ENCODE measurements around the gene MOBP. TPM values are rescaled to one million over a fixed set of nuclear protein-coding genes. Genes with fewer than 3 reads are reported as not detected.
A peak's percentile ranks its signal among the peaks of the same experiment; 100 is the strongest.

The MOBP gene
- total RNA-seq, 2 donors from 2014 or later: not detected

DNA sequence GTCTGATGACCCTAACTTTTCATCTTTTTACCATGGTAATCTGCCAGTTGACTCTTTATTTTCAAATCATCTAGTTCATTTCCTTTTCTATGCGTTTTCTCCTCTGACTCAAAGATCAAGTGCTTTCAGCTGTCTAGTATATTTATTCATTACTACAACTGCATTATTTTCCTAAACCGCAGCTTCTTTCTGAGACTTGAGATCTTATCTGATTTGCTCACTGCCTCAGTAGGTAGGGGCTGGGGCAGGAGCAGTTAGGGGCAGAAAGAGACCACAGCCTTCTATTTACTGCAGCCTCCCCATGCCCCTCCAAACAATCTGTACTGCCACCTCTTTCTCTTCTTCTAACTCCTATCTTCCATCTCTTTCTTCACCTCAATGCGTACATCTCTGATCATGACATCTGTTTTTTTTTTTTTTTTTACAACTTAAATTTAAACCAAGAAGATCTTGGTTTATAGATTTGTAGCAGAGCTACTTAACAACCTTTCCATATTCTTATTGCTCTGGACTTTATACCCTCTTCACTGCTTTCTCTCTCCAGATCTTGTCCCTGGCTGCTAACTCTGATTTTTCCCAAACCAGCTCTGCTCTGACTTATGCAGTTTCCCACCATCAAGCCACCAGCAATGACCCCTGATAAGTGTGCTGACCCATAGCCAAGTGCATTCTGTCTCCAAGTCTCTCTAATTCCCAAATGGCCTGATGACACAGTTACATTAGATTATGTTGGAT lies 52.2 kb downstream of the MOBP start:
- H3K9me3 Mint-ChIP-seq: peaks cover 3% of the 10 kb centered on the region
- H3K36me3 Mint-ChIP-seq: peaks cover 5% of the 10 kb centered on the region
- ATAC-seq (no peak), DNase-seq (ENCODE audit: low spot score) (no peak)
- peaks cover 5 to 7% of the 10 kb centered on the region in 2 donors for H3K4me1 Mint-ChIP-seq (ENCODE audit: low read depth in 2 of 2)
- peaks cover 11 to 33% of the 10 kb centered on the region in 2 donors for H3K27me3 Mint-ChIP-seq
- H3K27ac Mint-ChIP-seq: no peak overlapping the region
- H3K4me3 Mint-ChIP-seq: no peak overlapping the region

GRCh38 chr3:39521456-39521855 lies 54.0 kb downstream of the MOBP start:
- no peaks in the 10 kb centered on the region for H3K4me1 Mint-ChIP-seq (ENCODE audit: low read depth in 2 of 2)
- ATAC-seq (no peak), DNase-seq (ENCODE audit: low spot score) (no peak)
- H3K27ac Mint-ChIP-seq: no peak overlapping the region
- no peak overlapping the region for H3K4me3 Mint-ChIP-seq
- peaks cover 5% of the 10 kb centered on the region for H3K36me3 Mint-ChIP-seq
- H3K9me3 Mint-ChIP-seq: peaks cover 7% of the 10 kb centered on the region
- peaks cover 11 to 34% of the 10 kb centered on the region in 2 donors for H3K27me3 Mint-ChIP-seq

- ATAC-seq (no peak), DNase-seq (ENCODE audit: low spot score) (no peak)
- Mint-ChIP-seq H3K27ac (no peak overlapping the region), H3K9me3 (peaks cover 7% of the 10 kb centered on the region), H3K27me3 (peaks cover 13 to 38% of the 10 kb centered on the region in 2 donors), H3K4me3 (no peak overlapping the region), H3K36me3 (peaks cover 5% of the 10 kb centered on the region), H3K4me1 (ENCODE audit: low read depth in 2 of 2) (no peaks in the 10 kb centered on the region)
Observed at GRCh38 chr3:39524107-39524506, 56.6 kb downstream of the MOBP start.

- peaks cover 5% of the 10 kb centered on the region for H3K36me3 Mint-ChIP-seq
- H3K4me3 Mint-ChIP-seq: no peak overlapping the region
- H3K27me3 Mint-ChIP-seq: peaks cover 9 to 49% of the 10 kb centered on the region in 2 donors
- no peaks in the 10 kb centered on the region for H3K4me1 Mint-ChIP-seq (ENCODE audit: low read depth in 2 of 2)
- H3K27ac Mint-ChIP-seq: no peak overlapping the region
- DNase-seq (ENCODE audit: low spot score) (no peak), ATAC-seq (no peak)
- H3K9me3 Mint-ChIP-seq: peaks cover 7% of the 10 kb centered on the region
Observed at GRCh38 chr3:39528844-39529243, 61.4 kb downstream of the MOBP start.

GRCh38 chr3:39529577-39529976 lies 62.1 kb downstream of the MOBP start:
- Mint-ChIP-seq H3K27me3 (peaks cover 9 to 52% of the 10 kb centered on the region in 2 donors), H3K27ac (no peak overlapping the region), H3K9me3 (peaks cover 5% of the 10 kb centered on the region), H3K4me1 (ENCODE audit: low read depth in 2 of 2) (no peaks in the 10 kb centered on the region), H3K4me3 (no peak overlapping the region), H3K36me3 (peaks cover under 1% of the 10 kb centered on the region)
- DNase-seq (ENCODE audit: low spot score) (no peak), ATAC-seq (peak in 1 of 2 donors; percentile 24)

DNA sequence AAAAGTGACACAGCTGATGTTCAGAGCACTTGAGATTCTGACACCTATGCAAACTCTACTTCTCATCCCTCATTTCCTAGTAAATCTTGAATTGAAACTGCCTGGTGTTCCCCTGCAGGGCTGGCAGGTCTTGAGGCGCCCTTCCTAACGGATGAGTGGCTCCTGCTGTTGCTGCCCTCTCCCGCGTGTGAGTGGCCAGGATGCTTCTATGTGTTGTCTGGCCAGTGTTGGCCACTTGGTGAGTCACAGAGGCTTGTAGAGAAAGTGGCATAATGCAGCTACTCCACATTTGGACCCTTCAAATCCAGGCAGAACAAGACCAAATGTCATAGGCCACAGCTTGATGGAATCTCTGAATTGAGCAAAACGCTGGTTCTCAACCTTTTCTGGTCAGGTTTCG lies 63.6 kb downstream of the MOBP start:
- Mint-ChIP-seq H3K36me3 (no peaks in the 10 kb centered on the region), H3K4me3 (no peak overlapping the region), H3K9me3 (no peaks in the 10 kb centered on the region), H3K4me1 (ENCODE audit: low read depth in 2 of 2) (no peaks in the 10 kb centered on the region), H3K27me3 (peaks cover 15 to 52% of the 10 kb centered on the region in 2 donors), H3K27ac (no peak overlapping the region)
- DNase-seq (ENCODE audit: low spot score): no peak
- no peak for ATAC-seq

GRCh38 chr3:39531665-39532064 lies 64.2 kb downstream of the MOBP start:
- no peaks in the 10 kb centered on the region for H3K4me1 Mint-ChIP-seq (ENCODE audit: low read depth in 2 of 2)
- no peak overlapping the region for H3K4me3 Mint-ChIP-seq
- no peaks in the 10 kb centered on the region for H3K9me3 Mint-ChIP-seq
- H3K27me3 Mint-ChIP-seq: peaks cover 15 to 52% of the 10 kb centered on the region in 2 donors
- no peak for DNase-seq (ENCODE audit: low spot score)
- no peak for ATAC-seq
- H3K36me3 Mint-ChIP-seq: no peaks in the 10 kb centered on the region
- no peak overlapping the region for H3K27ac Mint-ChIP-seq

DNA sequence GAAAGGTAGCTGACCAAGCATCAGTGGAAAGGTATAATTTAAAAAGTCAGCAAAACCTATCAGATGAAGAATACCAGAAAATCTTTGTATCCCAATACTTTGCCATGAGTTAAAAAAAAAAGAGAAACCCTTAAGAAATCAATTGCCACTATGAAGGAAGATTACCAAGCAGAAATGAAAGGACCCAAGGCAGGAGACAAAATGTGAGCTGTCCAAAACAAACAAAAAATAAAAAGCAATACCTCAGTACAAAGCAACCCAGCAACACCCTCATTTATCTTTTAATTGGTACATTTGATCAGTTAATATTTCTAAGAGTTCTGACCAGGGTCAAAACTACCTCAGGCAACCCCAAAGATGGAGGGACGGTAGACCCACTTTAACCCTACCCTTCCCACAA lies 65.3 kb downstream of the MOBP start:
- no peak for DNase-seq (ENCODE audit: low spot score)
- ATAC-seq: no peak
- Mint-ChIP-seq H3K4me1 (ENCODE audit: low read depth in 2 of 2) (no peaks in the 10 kb centered on the region), H3K9me3 (no peaks in the 10 kb centered on the region), H3K27me3 (peaks cover 13 to 49% of the 10 kb centered on the region in 2 donors), H3K4me3 (no peak overlapping the region), H3K36me3 (no peaks in the 10 kb centered on the region), H3K27ac (no peak overlapping the region)

DNA sequence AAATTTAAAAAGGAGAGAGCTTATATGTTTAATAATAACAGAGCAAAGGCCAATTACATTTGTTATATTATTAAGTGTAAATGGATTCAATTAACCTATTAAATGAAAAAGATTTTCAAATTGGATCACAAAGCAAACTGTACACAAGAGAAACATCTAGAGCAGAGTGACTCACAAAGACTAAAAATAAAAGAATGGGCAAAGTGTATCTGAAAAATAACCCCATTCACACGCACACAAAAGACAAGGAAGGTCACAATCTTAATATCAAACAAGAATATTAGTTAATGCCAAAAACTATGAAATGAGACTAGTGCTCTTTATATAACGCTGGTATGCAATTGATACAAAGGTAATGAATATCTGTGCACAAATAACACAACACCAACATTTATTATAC lies 65.7 kb downstream of the MOBP start:
- Mint-ChIP-seq H3K9me3 (no peaks in the 10 kb centered on the region), H3K36me3 (no peaks in the 10 kb centered on the region), H3K4me1 (ENCODE audit: low read depth in 2 of 2) (no peaks in the 10 kb centered on the region), H3K27ac (no peak overlapping the region), H3K27me3 (peaks cover 13 to 45% of the 10 kb centered on the region in 2 donors), H3K4me3 (no peak overlapping the region)
- ATAC-seq: no peak
- DNase-seq (ENCODE audit: low spot score): no peak

DNA sequence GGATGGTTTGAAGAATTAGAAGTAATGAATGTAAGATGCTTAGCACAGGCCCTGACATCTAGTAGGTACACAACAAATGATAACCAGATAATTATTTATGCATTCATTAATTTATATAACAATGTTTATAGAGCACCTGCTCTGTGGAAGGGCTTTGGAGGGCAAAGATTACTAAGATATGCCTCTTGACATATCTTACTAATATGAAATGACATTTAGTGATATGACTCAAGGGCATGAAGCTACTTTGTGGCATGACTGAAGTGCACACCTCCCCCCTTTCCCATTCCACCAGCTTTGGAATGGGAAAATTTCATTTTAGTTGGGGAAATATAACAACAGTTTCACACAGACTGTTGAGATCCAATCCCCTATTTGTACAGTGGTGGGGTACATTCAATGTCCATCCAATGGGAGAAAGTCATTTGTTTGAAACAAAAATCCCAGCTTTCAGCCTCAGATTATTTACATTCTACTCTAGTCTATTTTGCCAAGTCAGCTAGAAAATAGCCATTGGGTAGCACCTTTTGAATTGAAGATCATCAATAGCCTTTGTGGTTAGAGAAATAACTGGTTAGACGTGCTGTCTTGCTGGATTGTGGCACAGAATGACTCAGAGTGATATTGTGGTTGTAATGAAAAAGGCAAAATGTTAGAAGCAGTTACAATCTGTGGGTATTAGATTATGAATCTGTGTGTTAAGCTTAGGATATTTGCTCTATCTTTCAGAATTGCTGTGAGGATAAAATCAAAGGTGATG lies 72.9 kb downstream of the MOBP start:
- H3K27me3 Mint-ChIP-seq: peaks cover 5 to 7% of the 10 kb centered on the region in 2 donors
- H3K4me1 Mint-ChIP-seq (ENCODE audit: low read depth in 2 of 2): peaks cover 0 to 13% of the 10 kb centered on the region in 2 donors
- no peaks in the 10 kb centered on the region for H3K36me3 Mint-ChIP-seq
- peak in 1 of 2 donors; percentile 72 for ATAC-seq
- no peak overlapping the region for H3K4me3 Mint-ChIP-seq
- H3K27ac Mint-ChIP-seq: no peak overlapping the region
- no peaks in the 10 kb centered on the region for H3K9me3 Mint-ChIP-seq
- no peak for DNase-seq (ENCODE audit: low spot score)

GRCh38 chr3:39541442-39541841 lies 74.0 kb downstream of the MOBP start:
- Mint-ChIP-seq H3K9me3 (no peaks in the 10 kb centered on the region), H3K27ac (no peak overlapping the region), H3K27me3 (no peaks in the 10 kb centered on the region), H3K4me1 (ENCODE audit: low read depth in 2 of 2) (peaks cover 0 to 13% of the 10 kb centered on the region in 2 donors), H3K36me3 (no peaks in the 10 kb centered on the region), H3K4me3 (peak overlapping the region; percentile 14)
- no peak for DNase-seq (ENCODE audit: low spot score)
- ATAC-seq: no peak

DNA sequence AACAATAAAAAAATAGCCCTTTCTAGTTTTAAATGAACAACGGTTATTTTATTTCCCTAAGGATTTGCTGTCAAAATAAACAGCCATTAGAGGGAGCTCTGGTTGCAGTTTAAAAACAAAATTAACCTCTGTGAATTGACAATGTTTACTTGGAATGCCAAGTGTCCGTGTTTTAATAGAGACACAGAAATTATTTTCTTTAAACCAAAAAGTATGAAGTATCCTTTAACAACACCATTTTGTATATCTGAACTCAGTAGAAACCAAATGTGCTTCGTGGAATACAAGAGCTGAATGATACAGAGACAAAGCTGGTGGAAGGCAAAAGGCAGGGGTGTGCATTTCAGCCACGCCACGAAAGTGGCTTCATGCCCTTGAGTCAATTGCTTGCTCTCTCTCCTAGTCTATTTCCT lies 74.4 kb downstream of the MOBP start:
- no peaks in the 10 kb centered on the region for H3K9me3 Mint-ChIP-seq
- H3K4me1 Mint-ChIP-seq (ENCODE audit: low read depth in 2 of 2): peaks cover 0 to 13% of the 10 kb centered on the region in 2 donors
- no peaks in the 10 kb centered on the region for H3K36me3 Mint-ChIP-seq
- no peak overlapping the region for H3K27ac Mint-ChIP-seq
- DNase-seq (ENCODE audit: low spot score): no peak
- no peaks in the 10 kb centered on the region for H3K27me3 Mint-ChIP-seq
- ATAC-seq: no peak
- peak overlapping the region; percentile 14 for H3K4me3 Mint-ChIP-seq

DNA sequence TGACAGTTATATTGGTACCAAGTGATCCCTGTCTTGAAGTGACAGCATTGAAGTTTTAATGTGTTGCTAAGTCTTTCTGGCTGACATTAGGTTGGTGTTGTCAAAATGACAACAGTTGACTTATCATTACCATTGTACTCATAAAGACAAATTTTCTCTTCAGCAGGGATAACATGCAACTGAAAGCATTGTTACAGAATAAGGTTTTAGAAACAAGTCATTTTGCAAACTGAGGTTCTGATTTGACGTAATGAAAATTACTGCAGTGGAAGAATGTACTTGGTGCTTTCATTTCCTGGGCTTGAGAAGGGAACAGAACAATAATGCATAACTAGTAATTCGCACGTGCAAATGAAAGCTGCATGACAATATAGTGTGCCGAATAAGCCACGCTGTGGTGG lies 75.1 kb downstream of the MOBP start:
- H3K27ac Mint-ChIP-seq: no peak overlapping the region
- H3K9me3 Mint-ChIP-seq: no peaks in the 10 kb centered on the region
- no peaks in the 10 kb centered on the region for H3K36me3 Mint-ChIP-seq
- peak overlapping the region; percentile 25 for H3K4me3 Mint-ChIP-seq
- DNase-seq (ENCODE audit: low spot score) (no peak), ATAC-seq (peak in 1 of 2 donors; percentile 57)
- no peaks in the 10 kb centered on the region for H3K27me3 Mint-ChIP-seq
- H3K4me1 Mint-ChIP-seq (ENCODE audit: low read depth in 2 of 2): peaks cover 0 to 13% of the 10 kb centered on the region in 2 donors

DNA sequence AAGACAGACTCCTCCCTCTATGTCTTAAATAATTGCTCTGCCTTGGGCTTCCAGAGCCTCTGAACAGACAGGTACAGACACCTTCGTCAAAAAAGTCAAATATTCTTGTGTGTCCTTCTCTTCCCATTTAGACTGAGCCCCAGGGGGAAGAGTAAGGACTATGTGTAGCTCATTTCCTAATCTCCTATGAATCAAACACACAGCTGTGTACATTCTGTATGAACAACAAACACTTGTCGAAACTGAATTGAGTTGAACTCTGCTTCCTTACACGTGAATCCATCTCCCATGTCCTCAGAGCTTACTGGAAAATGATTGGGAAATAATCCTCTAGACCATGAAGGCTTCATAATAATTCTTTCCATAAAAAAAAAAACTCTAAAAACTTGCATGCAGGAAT lies 80.8 kb downstream of the MOBP start:
- Mint-ChIP-seq H3K36me3 (peaks cover 12% of the 10 kb centered on the region), H3K4me1 (ENCODE audit: low read depth in 2 of 2) (no peaks in the 10 kb centered on the region), H3K27me3 (peaks cover 15 to 24% of the 10 kb centered on the region in 2 donors), H3K9me3 (peaks cover 13% of the 10 kb centered on the region), H3K4me3 (no peak overlapping the region), H3K27ac (no peak overlapping the region)
- ATAC-seq (no peak), DNase-seq (ENCODE audit: low spot score) (no peak)

All from natural killer cell treated with Interleukin-12 subunit alpha and Interleukin-12 subunit beta and Interleukin-15 and Interleukin-18, amount 100 ng/mL, for 72 hours (primary cell).